Stimulated activated CD8-positive, alpha-beta memory T cell treated with anti-CD3 and anti-CD28 coated beads, Interleukin-7, amount 100 ng/mL, for 1 hour (primary cell): ENCODE results near the gene MAGEA10.
"Not testable (repeated sequence)": the region's sequence is repeated elsewhere in the genome, so short reads cannot be mapped to it uniquely, and the experiment has no call there.

Source experiments
- DNase-seq, 2 donors: peaks; one replicate each; pipeline ENCODE4 v3.0.0-alpha.2; 2020; ENCODE audit warnings: low read depth in 2 of 2

MAGEA10 gene

GRCh38 chrX:152138388-152138784 lies at the start of gene MAGEA10:
Gene MAGEA10, minus strand, starts transcription at chrX:152138577. Its CDS starts 2,957 bp downstream, at chrX:152135620.
- no peak for DNase-seq

GRCh38 chrX:152177497-152178269 lies 39.3 kb upstream of the MAGEA10 start:
- no peak for DNase-seq

GRCh38 chrX:152177052-152177451 lies 38.7 kb upstream of the MAGEA10 start:
- DNase-seq = no peak

- DNase-seq = not testable (repeated sequence)
Measured at GRCh38 chrX:152175892-152176291, 37.5 kb upstream of the MAGEA10 start.

- not testable (repeated sequence) for DNase-seq
Measured at GRCh38 chrX:152173923-152174322, 35.5 kb upstream of the MAGEA10 start.

- DNase-seq = no peak
Measured at GRCh38 chrX:152170621-152171020, 32.2 kb upstream of the MAGEA10 start.

- no peak for DNase-seq
Measured at GRCh38 chrX:152165033-152165743, 26.8 kb upstream of the MAGEA10 start.

- DNase-seq = no peak
Measured at GRCh38 chrX:152157042-152157441, 18.7 kb upstream of the MAGEA10 start.

GRCh38 chrX:152155766-152156310 lies 17.5 kb upstream of the MAGEA10 start:
- DNase-seq = no peak

- DNase-seq = no peak
Measured at GRCh38 chrX:152154050-152154449, 15.7 kb upstream of the MAGEA10 start.

- DNase-seq = no peak
Measured at GRCh38 chrX:152151256-152151655, 12.9 kb upstream of the MAGEA10 start.

- DNase-seq = no peak
Measured at GRCh38 chrX:152149648-152150047, 11.3 kb upstream of the MAGEA10 start.

- DNase-seq = no peak
Measured at GRCh38 chrX:152139589-152139988, 1.2 kb upstream of the MAGEA10 start.

- DNase-seq = no peak
Measured at GRCh38 chrX:152137771-152138387, 498 bp downstream of the MAGEA10 start.

- DNase-seq = no peak
Measured at GRCh38 chrX:152136312-152136711, 2.1 kb downstream of the MAGEA10 start.

- no peak for DNase-seq
Measured at GRCh38 chrX:152131525-152131924, 6.9 kb downstream of the MAGEA10 start.

GRCh38 chrX:152129069-152129844 lies 9.1 kb downstream of the MAGEA10 start:
- DNase-seq = not testable (repeated sequence)

GRCh38 chrX:152117305-152117704 lies 21.1 kb downstream of the MAGEA10 start:
- DNase-seq = no peak

- DNase-seq = no peak
Measured at GRCh38 chrX:152108527-152108926, 29.9 kb downstream of the MAGEA10 start.

- DNase-seq = no peak
Measured at GRCh38 chrX:152103866-152104265, 34.5 kb downstream of the MAGEA10 start.

GRCh38 chrX:152086141-152086540 lies 52.2 kb downstream of the MAGEA10 start:
- no peak for DNase-seq
